Stimulated activated CD4-positive, alpha-beta T cell treated with anti-CD3 and anti-CD28 coated beads, Interleukin-4, amount 100 ng/mL, for 48 hours (primary cell): Measurements from ENCODE around the gene GAMT.

Experiments
- DNase-seq, 2 donors: peaks; one replicate each; pipeline ENCODE4 v3.0.0-alpha.2; 2020; ENCODE audit warnings: low read depth in 2 of 2

Gene GAMT

DNA sequence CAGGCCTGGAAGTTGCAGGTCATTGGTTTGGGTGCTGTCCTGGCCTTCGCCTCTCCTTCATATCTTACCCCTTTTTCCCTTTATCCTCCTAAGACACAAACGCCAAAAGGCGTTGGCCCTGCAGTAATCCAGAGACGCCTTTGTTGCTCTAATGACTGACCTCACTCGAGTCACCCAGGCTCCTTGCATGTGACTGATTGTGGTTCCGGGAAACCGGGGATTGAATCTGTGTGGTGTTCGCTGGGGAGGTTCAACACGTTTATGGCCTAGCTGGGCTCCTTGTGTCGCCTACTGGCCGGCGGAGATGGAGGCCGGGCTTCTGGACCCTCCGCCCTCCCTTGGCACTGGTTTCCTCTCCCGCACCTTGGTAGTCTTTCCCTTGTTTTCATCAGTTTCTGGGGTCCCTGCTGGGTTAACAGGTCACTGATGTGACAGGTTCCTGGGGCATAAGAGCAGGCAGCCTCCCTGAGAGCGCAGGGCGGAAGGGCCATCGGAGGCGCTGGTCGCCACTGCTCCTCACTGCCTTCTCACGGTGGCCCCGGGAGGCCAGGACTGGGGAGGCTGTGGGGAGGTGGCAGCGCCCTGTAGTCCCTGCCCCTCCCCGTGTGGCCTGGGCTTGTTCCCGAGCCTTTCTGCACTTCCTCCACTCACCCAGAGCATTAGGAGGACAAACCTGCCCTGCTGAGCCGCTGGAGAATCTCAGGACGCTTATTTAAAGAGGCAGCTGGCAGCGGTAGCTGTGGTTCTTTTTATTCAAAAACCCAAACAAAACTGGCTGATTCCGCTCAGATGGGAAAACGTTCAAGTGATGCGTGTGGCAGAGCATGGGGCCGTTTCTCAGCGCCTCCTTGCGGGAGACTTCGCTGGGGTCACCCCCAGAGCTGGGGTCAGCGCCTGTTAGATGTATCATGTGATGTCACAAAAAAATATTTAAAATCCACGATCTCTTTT is 35.7 kb downstream of the GAMT start:
- DNase-seq: no peak

DNA sequence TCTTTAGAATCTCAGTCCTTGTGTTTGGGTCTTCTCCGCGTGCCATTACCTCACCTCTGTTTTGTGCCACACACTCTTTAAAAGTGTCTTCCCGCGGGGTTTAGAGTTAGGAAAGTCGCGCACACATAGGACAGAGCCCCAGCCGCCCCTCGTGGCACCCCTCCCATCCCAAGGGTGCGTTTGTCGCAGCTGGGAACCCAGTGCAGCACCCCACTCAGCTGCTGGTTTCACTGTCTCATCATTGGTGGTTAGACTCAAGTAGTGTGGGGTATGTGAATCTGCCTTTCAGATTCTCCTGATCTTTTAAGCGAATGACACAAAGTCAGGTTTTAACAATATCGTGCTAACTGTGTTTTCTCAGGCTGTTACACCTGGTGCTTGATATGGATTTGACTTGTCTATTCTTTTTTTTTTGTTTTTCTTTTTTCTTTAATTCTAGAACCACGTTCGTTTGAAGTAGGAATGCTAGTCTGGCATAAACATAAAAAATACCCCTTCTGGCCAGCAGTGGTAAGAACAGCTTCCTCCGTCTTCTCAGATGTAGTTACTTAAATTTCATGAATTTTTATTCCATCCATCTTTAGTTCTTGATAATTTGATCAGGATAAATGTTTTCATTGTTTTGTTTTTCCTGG is 37.2 kb downstream of the GAMT start:
- no peak for DNase-seq

DNA sequence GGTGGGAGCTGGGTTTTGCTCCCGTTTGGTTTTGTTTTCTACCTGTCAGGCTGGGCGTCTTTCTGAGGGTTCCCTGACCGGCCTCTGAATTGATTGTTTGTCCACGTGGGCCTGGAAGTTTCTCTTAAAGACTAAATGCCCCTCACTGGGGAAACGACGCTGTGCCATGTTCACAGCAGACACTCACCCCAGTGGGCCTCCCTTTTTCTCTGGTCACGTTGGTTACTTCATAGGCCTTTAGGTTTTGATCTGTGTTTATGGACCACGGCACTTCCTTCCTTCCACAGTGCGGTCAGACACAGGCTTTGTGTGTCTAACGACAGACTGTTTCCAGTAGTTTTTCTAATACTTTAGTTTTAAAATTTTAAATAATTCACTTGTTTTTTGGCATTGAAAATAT is 37.7 kb downstream of the GAMT start:
- DNase-seq: no peak

DNA sequence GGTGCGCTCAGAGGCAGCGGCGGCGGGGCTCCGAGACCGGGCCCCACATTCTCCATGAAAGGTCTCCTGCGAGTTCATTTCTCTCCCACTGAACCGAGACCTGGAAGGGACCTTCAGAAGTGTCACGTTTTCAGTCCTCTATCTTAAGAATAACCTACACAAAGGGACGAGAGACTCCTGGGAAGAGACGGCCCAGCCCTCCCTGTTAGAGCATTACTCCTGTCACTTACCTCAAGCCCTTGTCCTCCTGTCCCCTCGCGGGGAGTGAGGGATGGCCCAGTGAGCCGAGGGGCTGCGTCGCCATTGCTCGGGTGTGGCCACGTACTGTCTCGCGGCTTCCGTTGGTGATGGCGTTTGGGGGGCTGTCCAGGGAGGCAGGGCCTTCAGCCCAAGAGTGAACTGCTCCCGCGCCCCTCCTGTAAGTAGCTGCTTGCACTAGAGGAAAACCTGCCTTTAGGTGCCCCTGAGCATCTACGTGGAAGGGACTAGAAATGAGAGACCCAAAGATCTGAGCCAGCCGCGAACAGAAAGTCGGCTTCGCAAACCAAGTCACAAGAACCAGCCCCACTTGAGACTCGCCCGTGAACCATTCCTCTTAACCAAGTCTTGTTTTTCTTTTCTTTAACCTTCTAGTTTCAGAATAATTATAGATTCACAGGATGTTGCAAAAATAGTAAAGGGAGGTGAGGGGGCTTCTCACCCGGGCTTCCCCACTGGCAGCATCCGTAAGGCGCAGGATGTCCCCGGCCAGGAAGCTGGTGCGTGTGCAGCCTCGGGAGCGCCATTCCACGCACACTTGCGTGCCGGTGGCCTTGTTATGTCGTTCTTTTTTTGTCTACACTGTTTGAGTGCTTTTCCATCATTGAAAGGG is 38.7 kb downstream of the GAMT start:
- DNase-seq: no peak

DNA sequence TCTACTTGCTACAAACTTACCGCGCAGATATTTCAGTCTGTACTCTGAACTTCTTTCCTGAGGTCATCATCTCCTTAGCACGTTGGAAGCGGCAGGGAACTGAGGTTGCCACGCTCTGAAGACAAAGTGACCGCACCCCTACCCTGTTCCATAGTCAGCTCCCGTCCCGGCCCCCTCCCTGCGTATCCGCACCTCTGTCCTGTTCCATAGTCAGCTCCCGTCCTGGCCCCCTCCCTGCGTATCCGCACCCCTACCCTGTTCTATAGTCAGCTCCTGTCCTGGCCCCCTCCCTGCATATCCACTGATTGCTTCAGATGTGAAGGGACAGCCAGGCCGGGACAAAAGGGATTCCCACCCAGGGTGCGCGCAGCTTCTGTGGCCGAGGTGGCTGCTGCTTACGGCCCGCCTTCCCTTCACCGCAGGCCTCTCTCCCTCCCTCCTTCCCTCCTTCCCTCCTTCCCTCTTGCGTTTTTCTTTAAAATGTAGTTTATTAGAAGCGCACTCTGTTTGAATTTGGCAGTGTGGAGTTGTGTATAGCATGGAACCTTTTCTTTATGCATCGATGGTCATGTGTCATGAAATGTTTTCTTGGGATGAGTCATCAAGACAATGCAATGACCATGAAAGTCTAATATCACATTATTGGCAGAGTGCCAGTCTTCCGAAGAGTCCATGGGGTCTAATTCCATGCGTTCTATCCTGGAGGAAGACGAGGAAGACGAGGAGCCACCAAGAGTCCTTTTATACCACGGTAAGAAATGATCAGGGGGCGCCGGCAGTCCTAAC is 39.5 kb downstream of the GAMT start:
- DNase-seq: no peak

DNA sequence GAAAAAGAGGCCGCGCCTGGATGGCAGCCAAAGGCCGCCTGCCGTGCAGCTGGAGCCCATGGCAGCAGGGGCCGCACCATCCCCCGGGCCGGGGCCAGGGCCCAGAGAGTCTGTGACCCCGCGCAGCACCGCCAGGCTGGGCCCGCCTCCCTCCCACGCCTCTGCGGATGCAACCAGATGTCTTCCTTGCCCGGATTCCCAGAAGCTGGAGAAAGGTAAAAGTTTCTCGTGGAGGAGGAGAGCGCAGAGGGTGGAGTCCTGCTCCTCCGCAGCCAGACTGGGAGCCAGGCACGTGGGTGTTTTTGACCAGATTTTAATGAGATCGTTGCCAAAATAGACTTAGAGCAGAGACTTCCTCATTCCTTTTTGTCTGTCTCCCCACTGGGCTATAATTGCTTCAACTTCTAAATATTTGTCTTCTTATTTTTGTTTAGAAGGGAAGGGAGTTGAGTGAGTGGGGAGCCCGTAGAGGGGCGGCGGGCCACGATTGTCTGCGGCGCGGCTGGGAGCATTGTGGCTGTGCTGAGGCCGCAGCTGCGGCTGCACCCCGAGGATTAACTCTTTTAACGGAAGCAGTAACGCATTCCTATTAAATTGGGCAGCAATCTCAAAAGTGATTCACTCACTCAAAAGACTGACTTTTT is 40.4 kb downstream of the GAMT start:
- DNase-seq: no peak

DNA sequence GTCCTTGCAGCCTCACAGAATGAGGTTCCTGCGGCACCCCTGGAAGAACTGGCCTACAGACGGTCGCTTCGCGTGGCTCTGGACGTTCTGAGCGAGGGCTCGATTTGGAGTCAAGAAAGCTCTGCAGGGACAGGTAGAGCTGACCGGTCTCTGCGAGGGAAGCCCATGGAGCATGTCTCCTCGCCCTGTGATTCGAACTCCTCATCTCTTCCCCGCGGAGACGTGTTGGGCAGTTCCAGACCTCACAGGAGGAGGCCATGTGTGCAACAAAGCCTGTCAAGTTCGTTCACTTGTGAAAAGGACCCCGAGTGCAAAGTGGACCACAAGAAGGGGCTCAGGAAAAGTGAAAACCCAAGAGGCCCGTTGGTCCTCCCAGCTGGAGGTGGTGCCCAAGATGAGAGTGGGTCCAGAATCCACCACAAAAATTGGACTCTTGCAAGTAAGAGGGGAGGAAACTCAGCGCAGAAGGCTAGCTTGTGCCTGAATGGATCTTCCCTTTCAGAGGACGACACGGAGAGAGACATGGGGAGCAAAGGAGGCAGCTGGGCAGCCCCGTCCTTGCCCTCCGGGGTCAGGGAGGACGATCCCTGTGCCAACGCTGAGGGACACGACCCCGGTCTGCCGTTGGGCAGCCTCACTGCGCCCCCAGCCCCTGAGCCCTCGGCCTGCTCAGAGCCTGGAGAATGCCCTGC is 41.1 kb downstream of the GAMT start:
- no peak for DNase-seq

DNA sequence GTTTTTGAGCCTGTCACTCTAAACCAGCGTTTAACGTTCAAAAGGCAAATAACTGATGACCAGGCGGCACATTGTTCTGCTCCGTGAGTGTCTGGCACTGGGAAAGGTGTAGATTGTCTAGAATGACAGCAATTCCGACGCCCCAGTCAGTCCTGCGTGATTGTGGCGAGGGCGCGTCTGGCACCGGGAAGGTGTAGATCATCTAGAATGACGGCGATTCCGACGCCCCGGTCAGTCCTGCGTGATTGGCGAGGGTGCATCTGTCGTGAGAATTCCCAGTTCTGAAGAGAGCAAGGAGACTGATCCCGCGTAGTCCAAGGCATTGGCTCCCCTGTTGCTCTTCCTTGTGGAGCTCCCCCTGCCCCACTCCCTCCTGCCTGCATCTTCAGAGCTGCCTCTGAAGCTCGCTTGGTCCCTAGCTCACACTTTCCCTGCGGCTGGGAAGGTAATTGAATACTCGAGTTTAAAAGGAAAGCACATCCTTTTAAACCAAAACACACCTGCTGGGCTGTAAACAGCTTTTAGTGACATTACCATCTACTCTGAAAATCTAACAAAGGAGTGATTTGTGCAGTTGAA is 43.7 kb downstream of the GAMT start:
- DNase-seq: no peak

DNA sequence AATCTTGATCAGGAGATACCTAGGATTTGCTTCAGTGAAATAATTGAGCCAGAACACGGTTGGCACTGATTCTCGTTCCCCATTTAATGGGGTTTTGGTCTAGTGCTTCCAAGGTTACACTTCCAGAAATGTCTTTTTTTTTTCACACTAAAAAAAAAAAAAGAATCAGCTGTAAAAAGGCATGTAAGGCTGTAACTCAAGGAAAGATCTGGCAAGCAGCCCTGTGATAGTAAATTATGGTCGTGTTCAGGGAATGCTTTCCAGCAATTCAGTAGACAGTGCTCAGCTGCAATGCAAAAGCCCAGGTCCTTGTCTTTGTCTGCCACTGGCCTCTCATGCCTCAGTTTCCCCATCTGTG is 44.9 kb downstream of the GAMT start:
- no peak for DNase-seq

DNA sequence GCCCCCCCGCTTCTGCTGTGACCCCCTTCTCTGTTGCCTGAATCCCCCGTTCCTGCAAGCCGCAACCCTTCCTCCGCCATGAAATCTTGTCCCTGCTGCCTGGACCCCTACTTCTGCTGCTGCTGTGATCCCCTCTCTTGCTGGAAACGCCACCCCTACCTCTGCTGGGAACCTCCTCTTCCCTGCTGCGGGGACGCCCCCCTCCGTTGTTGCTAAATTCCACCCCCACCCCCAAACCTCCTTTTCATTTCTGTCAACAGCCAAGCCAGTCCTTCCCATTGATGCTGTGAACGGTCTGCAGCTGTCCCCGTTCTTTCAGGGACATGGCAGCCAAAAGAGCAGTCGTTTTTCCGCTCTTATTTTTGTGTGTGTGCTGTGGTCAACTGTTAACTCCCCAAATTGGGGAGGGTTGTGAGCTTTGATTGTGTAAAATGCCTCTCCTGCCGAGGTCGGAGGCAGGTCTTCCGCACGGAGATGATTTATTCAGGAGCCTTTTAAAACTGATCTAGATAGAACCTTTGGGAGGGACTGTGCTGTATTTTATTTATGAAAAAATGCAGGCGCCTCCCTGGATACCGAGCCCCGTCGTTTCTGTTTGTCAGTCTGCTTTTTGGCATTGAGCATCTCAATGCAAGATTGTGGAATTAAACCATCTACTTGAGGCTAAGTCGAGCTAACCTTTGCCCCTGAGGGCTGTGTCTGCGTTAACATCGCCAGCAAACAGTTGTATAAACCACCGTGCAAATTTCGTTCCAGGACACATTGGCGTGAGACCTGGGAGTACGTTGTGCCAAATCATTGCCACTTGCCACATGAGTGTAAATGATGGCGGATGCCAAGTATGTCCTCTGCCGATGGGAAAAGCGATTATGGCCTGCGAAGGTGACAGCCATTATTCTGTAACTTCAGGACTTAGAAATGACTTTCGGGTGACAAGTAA is 45.5 kb downstream of the GAMT start:
- DNase-seq: no peak

DNA sequence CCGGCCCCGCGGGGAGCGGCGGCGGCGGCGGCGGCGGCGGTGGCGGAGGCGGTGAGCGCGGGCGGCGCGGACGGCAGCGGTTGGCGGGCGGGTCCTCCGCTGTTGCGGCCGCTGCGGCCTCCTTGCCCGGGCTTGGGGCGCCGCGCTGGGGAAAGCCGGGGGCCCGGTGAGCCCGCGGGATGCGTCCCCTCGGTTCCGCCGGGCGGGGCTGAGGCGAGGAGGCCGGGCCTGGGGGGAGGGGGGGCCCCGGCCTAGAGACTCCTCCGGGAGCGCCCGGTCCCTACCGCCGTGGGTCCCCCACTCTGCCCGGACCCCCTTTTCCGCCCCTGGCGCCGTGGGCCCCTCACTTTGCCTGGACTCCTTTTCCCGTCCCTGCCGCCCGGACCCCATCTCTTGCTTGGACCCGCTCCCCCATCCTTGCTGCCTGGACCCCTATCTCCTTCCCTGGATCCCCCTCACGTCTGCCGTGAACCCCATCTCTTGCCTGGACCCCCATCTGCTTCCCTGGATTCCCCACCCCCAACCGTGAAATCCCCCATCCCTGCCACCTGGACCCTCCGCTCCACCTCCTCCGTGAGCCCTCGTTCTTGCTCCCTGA is 46.3 kb downstream of the GAMT start:
- no peak for DNase-seq

DNA sequence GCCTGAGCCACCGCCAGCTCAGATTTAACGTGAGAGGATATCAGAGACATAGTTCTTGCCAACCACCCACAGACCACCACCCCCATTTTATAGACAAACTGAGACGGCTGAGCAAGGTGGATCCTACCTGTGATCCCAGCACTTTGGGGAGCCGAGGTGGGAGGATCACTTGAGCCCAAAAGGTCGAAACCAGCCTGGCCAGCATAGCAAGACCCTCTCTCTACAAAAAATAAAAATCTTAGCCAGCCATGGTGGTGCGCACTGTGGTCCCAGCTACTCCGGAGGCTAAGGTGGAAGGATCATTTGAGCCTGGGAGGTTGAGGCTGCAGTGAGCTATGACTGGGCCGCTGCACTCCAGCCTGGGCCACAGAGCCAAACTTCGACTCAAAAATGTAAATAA is 48.2 kb downstream of the GAMT start:
- DNase-seq: no peak

DNA sequence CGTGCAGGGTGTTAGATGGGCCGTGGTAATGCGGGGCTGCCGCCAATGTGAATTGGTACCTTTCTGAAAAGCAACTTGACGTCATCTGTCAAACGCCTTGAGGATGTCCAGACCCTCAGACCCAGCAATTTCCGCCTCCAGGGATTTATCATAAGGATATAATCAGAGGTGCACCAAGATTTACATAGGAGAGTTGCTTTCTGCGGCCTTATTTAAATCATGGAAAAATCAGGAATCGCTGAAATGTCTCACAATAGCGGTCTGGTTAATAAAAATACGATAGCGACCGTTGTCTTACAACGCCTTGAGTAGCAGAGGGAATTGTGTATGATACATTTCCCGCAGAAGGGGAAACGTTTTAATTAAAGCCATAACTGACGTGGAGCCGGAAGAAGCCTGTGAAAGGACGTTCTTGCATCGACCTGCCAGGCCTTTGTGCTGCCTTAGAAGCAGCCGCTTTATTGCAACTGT is 49.9 kb downstream of the GAMT start:
- no peak for DNase-seq

DNA sequence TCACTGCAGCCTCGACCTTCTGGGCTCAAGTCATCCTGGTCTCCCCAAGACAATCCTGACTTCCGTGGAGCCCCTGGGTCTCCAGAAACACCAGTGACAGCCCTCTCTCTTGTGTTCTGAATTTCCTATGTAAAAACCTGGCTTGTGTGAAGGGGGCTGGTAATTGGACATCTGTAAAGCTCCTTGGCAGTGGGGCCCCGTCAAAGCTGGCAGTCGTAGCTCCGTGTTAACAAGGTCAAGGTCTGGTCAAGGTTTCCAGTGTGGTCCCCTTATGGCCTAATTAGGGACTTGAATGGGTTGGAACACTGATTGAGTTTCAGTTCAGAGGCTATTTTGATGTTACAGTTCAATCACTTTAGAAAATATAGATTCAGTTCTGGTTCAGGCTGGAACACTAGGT is 50.5 kb downstream of the GAMT start:
- no peak for DNase-seq

DNA sequence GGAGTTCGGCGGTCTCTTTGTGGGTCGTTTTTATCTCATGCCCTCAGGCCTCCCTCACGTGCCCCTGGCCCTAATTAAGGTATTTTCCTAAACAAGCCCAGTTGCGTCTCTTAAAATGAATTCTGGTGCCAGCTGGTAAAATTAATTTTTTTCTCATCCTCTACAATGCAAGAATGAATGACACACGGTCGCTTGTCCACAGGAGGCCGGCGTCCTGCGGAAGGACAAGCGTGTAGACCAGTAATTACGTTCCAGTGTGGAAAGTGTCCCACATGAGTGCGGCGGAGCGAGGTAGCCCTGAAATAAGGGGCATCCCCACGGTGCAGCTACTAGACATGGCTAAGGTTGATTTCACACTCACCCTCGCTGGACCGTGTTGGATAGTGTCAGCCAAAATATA is 52.1 kb downstream of the GAMT start:
- no peak for DNase-seq
